OCI-LY7 (cell line): ENCODE data around the gene UGCG. TPM values are rescaled to one million over a fixed set of nuclear protein-coding genes. Genes with fewer than 3 reads are reported as not detected.
A peak's percentile ranks its signal among the peaks of the same experiment; 100 is the strongest.

Source experiments
- BruUV-seq: library from RNA; stranded (reverse); fragments of 400-500 nt; replicated peaks from 2 replicates; lab custom pipeline; 2021; lab: Mats Ljungman, UMichigan
- CTCF ChIA-PET: fragments of 300-600 bp; sonication (Branson Sonifier 250); formaldehyde crosslinking; loops from one replicate; lab custom pipeline; 2022; ENCODE audit warnings: antibody characterized with exemption; ENCODE audit not compliant: unreplicated experiment; lab: Charles Lee
- POLR2A ChIA-PET: fragments of 300-600 bp; sonication (Branson Sonifier 250); formaldehyde crosslinking; loops from one replicate; lab custom pipeline; 2022; ENCODE audit warnings: antibody characterized with exemption; lab: Charles Lee
- DNase-seq: peaks from one replicate; pipeline ENCODE4 v3.0.0-alpha.2; 2015; ENCODE audit warnings: low spot score
- H2AFZ ChIP-seq: fragments of 200-600 bp; sonication (generic), shearing (Covaris generic); 2 replicates; pipeline ENCODE4 v1.6.1; 2014; ENCODE audit warnings: mild to moderate bottlenecking, antibody characterized with exemption, low read length, moderate library complexity
- H3K27ac ChIP-seq: fragments of 200-600 bp; sonication (generic); 2 replicates; pipeline ENCODE4 v1.5.1; 2014; ENCODE audit warnings: mixed run types, low read depth, mild to moderate bottlenecking, moderate library complexity, low read length, inconsistent platforms; ENCODE audit not compliant: poor library complexity, severe bottlenecking
- H3K36me3 ChIP-seq: fragments of 200-600 bp; sonication (generic); 2 replicates; pipeline ENCODE4 v1.6.1; 2014; ENCODE audit warnings: mild to moderate bottlenecking, antibody characterized with exemption, low read length, moderate library complexity, mixed read lengths; ENCODE audit not compliant: insufficient read depth
- H3K4me1 ChIP-seq: fragments of 200-600 bp; sonication (generic); 2 replicates; pipeline ENCODE4 v1.5.1; 2014; ENCODE audit warnings: mild to moderate bottlenecking, low read length; ENCODE audit not compliant: insufficient read depth, poor library complexity, severe bottlenecking
- H3K4me2 ChIP-seq: fragments of 200-600 bp; sonication (generic); 2 replicates; pipeline ENCODE4 v1.6.1; 2014; ENCODE audit warnings: mild to moderate bottlenecking, low read length
- H3K4me3 ChIP-seq: fragments of 200-600 bp; sonication (generic); 2 replicates; pipeline ENCODE4 v1.5.1; 2014; ENCODE audit warnings: mild to moderate bottlenecking, low read depth, low read length; ENCODE audit not compliant: poor library complexity, severe bottlenecking
- H3K79me2 ChIP-seq: fragments of 200-600 bp; sonication (generic); 2 replicates; pipeline ENCODE4 v1.6.1; 2016; ENCODE audit warnings: low read depth, mild to moderate bottlenecking, low read length, moderate library complexity, mixed read lengths; ENCODE audit not compliant: insufficient read depth
- H3K9me2 ChIP-seq: fragments of 200-600 bp; sonication (generic); 2 replicates; pipeline ENCODE4 v1.6.1; 2016; ENCODE audit warnings: mild to moderate bottlenecking, low read length, mixed read lengths; ENCODE audit not compliant: insufficient read depth
- H3K9me3 ChIP-seq: fragments of 200-600 bp; sonication (generic); 2 replicates; pipeline ENCODE4 v1.6.1; 2014; ENCODE audit warnings: mild to moderate bottlenecking, mixed run types, low read length, mixed read lengths
- H4K20me1 ChIP-seq: fragments of 200-600 bp; sonication (generic); 2 replicates; pipeline ENCODE4 v1.6.1; 2014; ENCODE audit warnings: mild to moderate bottlenecking, antibody characterized with exemption, low read length, moderate library complexity, mixed read lengths; ENCODE audit not compliant: insufficient read depth
- CTCF ChIP-seq: fragments of 200-600 bp; sonication (generic); conservative IDR thresholded peaks from 2 replicates; pipeline ENCODE4 v1.5.1; 2014; ENCODE audit warnings: mild to moderate bottlenecking, antibody characterized with exemption, low read length, moderate library complexity, mixed read lengths
- EZH2phosphoT487 ChIP-seq: fragments of 200-600 bp; sonication (generic); IDR thresholded peaks from 2 replicates; pipeline ENCODE4 v1.6.1; 2018; ENCODE audit warnings: low read depth, borderline replicate concordance, mild to moderate bottlenecking, mixed run types, antibody characterized with exemption, low read length, moderate library complexity, mixed read lengths
- intact Hi-C: fragments of 100-400 bp; cut with micrococcal nuclease; formaldehyde crosslinking; loops from one replicate; pipeline ENCODE4 v1.10.0; 2022; ENCODE audit not compliant: unreplicated experiment
- microRNA-seq: library from miRNA; unstranded; fragments of <30 nt; microRNA quantifications from one replicate; pipeline ENCODE4 v1.2.0, GENCODE V29; 2022; ENCODE audit warnings: borderline replicate concordance
- small RNA-seq: library from RNA; depleted of rRNA; stranded (forward); fragments of <200 nt; gene quantifications from one replicate; pipeline ENCODE3, GENCODE V24; 2014
- total RNA-seq, 2 experiments: library from RNA; depleted of rRNA in 1 of 2; stranded (reverse); fragments of >200 nt in 1 of 2; shearing (Covaris generic) in 1 of 2; gene quantifications; 2 replicates each; pipeline ENCODE4 v1.2.3, GENCODE V29; 2014 to 2022

UGCG gene
- total RNA-seq, 2 experiments from 2014 or later, result 12.9 to 14.7 TPM

GRCh38 chr9:111983484-111983908, 86.9 kb downstream of the UGCG start:
- peak overlapping the region; percentile 13 for H3K27ac ChIP-seq
- peak overlapping the region; percentile 27 for H3K4me2 ChIP-seq
- CTCF ChIA-PET, result no interaction called here
- TF ChIP-seq CTCF, result no peak
- no peak for TF ChIP-seq EZH2phosphoT487
- H3K9me3 ChIP-seq, result no peaks in the 10 kb centered on the region
- H2AFZ ChIP-seq, result peak overlapping the region; percentile 91
- H3K79me2 ChIP-seq, result no peaks in the 10 kb centered on the region
- peak; percentile 67 for DNase-seq
- H3K9me2 ChIP-seq, result no peaks in the 10 kb centered on the region
- intact Hi-C loops, result loop anchor here (2.0 to 5.0 kb wide), 2 partner anchors 86 to 91 kb away; partner anchors contain the start of gene UGCG
- no TSS peak for BruUV-seq
- H3K4me3 ChIP-seq, result no peak overlapping the region
- peaks cover 16% of the 10 kb centered on the region for H3K4me1 ChIP-seq
- no peaks in the 10 kb centered on the region for H4K20me1 ChIP-seq
- POLR2A ChIA-PET, result interaction anchor here (0.5 to 1.3 kb wide), 4 partner anchors 11 to 734 kb away, joined by 3 to 4 read pairs (median 4); partner anchors contain the start of gene INIP
- H3K36me3 ChIP-seq, result no peaks in the 10 kb centered on the region

DNA sequence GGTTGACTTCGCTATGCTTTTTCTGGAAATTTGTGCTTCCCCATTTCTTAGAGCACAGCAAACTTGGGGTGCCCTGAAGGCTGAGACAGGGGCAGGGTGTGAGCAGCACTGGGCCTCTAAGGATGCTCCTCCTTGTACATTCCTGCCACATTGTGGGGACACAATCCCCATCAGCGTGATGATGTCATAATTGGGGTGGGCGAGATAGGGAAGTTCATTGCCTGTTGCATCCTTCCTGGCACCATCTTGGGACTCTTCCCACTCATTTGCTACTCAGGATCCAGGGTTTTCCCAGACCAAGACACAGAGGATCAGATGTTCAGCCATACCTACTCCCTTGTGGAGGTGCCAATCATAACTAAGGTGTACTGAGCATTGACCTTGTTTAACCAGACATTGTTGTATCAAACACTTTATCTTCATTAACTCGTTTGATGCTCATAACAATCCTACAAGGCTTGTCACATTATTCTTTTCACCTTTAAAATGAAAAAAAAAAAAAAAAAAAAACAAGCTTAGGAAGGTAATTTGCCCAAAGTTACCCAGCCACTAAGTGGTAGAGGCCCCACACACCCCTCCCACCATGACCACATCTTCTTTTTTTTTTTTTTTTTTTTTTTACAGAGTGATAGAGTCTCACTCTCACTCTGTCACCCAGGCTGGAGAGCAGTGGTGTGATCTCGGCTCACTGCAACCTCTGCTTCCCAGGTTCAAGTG, 87.6 kb downstream of the UGCG start:
- ChIA-PET POLR2A (interaction anchor here (0.5 to 1.3 kb wide), 3 partner anchors 10 to 325 kb away, joined by 3 to 4 read pairs (median 4); no protein-coding TSS in a partner anchor), CTCF (interaction anchor here (0.6 to 1.0 kb wide), 2 partner anchors 10 to 182 kb away, joined by 3 to 4 read pairs; no protein-coding TSS in a partner anchor)
- BruUV-seq, result no TSS peak
- Histone ChIP-seq H3K9me3 (no peaks in the 10 kb centered on the region), H2AFZ (peak overlapping the region; percentile 91), H3K4me1 (peaks cover 16% of the 10 kb centered on the region), H3K4me3 (no peak overlapping the region), H3K9me2 (no peaks in the 10 kb centered on the region), H3K79me2 (no peaks in the 10 kb centered on the region), H3K27ac (peak overlapping the region; percentile 13), H4K20me1 (no peaks in the 10 kb centered on the region), H3K36me3 (no peaks in the 10 kb centered on the region), H3K4me2 (peak overlapping the region; percentile 27; the same call in 1 of the 2 replicates)
- no peak for TF ChIP-seq EZH2phosphoT487
- no peak for TF ChIP-seq CTCF
- intact Hi-C loops, result loop anchor here (5.0 kb wide), 1 partner anchor 87 kb away; the partner anchor contains the start of gene UGCG
- no peak for DNase-seq

Small RNA genes lying within 50 kb of the gene (microRNA-seq; reads per million reads assigned to microRNA genes)
- not detected for gene MIR4668

Small RNA genes lying within 50 kb of the gene (small RNA-seq; reads per million reads assigned to genes)
- not detected for gene MIR4668

Other genes with a start within 250 kb of the UGCG start
- 6.2 and 10.4 TPM in 2 replicates for gene GNG10, start 235.2 kb upstream of the UGCG start, total RNA-seq (2014; rRNA removed; shearing (Covaris generic))
- 8.3 and 10.2 TPM in 2 replicates for gene GNG10, start 235.2 kb upstream of the UGCG start, total RNA-seq (2022)
- gene SHOC1, start 101.9 kb upstream of the UGCG start, total RNA-seq (2014; rRNA removed; shearing (Covaris generic)), result not detected in 2 replicates
- not detected in 2 replicates for gene SHOC1, start 101.9 kb upstream of the UGCG start, total RNA-seq (2022)